AG04450 (cell line): Measurements from ENCODE around the gene PARD3. TPM values are rescaled to one million over a fixed set of nuclear protein-coding genes. Genes with fewer than 3 reads are reported as not detected.

Experiments used
- CTCF ChIA-PET: fragments of 300-600, 350-600 bp; formaldehyde crosslinking; extraction: SDS; loops from one replicate; lab custom pipeline; 2022; ENCODE audit warnings: antibody characterized with exemption, inconsistent platforms; lab: Charles Lee
- POLR2A ChIA-PET: fragments of 350-600 bp; formaldehyde crosslinking; extraction: SDS; loops from one replicate; lab custom pipeline; 2021; ENCODE audit warnings: antibody characterized with exemption, inconsistent platforms; lab: Yijun Ruan, JAX
- DNase-seq: peaks from one replicate; pipeline ENCODE4 v3.0.0-alpha.2; 2011; ENCODE audit warnings: low read depth, low spot score
- H3K27ac ChIP-seq: one replicate; pipeline ENCODE4 v1.5.1; 2012; ENCODE audit warnings: low read depth, low read length, control low read depth
- H3K27me3 ChIP-seq: one replicate; pipeline ENCODE4 v1.6.0; 2012; ENCODE audit warnings: low read length; ENCODE audit not compliant: control insufficient read depth, insufficient read depth
- H3K4me3 ChIP-seq: 2 replicates; pipeline ENCODE4 v1.5.1; 2011; ENCODE audit warnings: mild to moderate bottlenecking, low read depth, low read length, control low read depth
- H3K9me3 ChIP-seq: 2 replicates; pipeline ENCODE4 v1.5.1; 2012; ENCODE audit warnings: low read length; ENCODE audit not compliant: control insufficient read depth, insufficient read depth
- polyA plus RNA-seq: library from polyadenylated mRNA; depleted of rRNA; stranded (reverse); fragments of >200 nt; gene quantifications from 2 replicates; pipeline ENCODE4 v1.2.3, GENCODE V29; 2011
- TF ChIP-seq, protein P1 (sequence below): IDR thresholded peaks from 2 replicates; pipeline ENCODE4 v1.5.1; 2011; ENCODE audit warnings: low read depth, low read length, control low read depth, inconsistent platforms

PARD3 gene
- polyA plus RNA-seq, 1 experiment = 43.1 TPM

DNA sequence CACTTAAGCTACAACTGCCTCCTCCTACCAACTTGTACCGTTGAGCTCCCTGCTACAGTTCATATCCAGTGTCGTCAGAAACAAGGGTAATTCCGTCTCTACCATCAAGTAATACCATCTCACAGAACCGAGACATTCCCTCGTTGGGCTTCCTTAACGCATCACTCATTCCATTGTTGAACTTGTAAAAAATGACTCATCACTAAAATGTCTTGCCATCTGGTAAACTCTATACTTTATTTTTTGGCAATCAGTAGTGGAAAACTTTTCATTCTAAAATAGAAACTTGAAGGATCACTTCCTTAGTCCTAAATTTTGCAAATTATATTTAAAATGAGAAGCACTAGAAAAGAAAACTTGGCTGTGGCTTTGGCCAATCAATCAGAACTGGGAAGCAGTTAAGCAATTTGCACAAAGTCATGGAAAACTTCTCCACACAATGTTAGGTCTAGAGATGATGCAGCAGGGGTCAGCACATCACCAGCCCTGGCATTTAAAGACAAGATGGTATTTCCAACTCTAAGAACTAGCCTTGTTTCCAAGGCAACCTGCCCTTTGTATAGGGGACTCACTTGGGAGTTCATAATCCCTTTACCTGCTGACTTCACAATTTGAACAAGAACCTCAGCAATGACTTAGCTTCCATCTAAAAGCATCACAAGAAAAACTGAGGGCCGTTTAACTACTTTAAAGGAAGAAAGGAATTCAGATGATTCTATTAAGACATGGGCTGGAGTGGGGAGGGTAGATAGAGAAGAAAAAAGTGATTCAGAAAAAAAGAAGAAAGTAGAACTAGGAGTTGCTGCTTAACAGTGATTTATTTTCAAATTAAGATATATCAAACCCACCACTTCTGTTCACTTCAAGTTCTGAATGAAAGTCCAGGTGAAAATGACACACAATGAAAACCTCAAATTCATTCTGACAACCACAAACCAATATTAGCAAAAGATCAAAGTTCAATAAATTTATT is 288.1 kb downstream of the PARD3 start:
- TF ChIP-seq, protein P1, sequence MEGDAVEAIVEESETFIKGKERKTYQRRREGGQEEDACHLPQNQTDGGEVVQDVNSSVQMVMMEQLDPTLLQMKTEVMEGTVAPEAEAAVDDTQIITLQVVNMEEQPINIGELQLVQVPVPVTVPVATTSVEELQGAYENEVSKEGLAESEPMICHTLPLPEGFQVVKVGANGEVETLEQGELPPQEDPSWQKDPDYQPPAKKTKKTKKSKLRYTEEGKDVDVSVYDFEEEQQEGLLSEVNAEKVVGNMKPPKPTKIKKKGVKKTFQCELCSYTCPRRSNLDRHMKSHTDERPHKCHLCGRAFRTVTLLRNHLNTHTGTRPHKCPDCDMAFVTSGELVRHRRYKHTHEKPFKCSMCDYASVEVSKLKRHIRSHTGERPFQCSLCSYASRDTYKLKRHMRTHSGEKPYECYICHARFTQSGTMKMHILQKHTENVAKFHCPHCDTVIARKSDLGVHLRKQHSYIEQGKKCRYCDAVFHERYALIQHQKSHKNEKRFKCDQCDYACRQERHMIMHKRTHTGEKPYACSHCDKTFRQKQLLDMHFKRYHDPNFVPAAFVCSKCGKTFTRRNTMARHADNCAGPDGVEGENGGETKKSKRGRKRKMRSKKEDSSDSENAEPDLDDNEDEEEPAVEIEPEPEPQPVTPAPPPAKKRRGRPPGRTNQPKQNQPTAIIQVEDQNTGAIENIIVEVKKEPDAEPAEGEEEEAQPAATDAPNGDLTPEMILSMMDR = peak; percentile 43

DNA sequence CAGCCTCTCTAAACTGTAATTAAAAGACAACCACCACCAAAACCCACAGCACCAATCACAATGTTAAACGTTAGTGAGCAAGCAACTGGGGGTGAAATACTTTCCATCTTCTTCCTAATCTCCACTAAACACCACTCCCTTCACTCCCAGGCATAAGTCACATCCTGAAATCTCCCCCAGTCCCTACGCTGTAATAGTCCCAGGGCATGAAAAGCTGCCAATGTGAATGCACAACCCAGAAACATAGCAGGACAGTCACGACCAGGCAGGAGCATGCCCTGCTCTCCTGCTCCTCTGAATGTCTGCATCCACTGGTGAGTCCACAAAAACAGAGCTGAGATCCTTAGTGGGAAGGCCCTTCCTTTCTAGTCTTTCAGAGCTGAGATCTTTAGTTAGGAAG is 288.9 kb downstream of the PARD3 start:
- Histone ChIP-seq H3K27ac (peak overlapping the region; percentile 98), H3K9me3 (peaks cover 4% of the 10 kb centered on the region; the same call in 1 of the 2 replicates), H3K4me3 (peak overlapping the region; percentile 5; the same call in 1 of the 2 replicates), H3K27me3 (no peaks in the 10 kb centered on the region)
- TF ChIP-seq, protein P1 = no peak
- ChIA-PET CTCF (interaction anchor here (0.9 to 1.6 kb wide), 3 partner anchors 18 to 113 kb away, joined by 3 to 14 read pairs (median 5); no protein-coding TSS in a partner anchor), POLR2A (interaction anchor here (0.6 to 0.7 kb wide), 4 partner anchors 73 to 1480 kb away, joined by 3 to 13 read pairs (median 4); no protein-coding TSS in a partner anchor)
- no peak for DNase-seq

More for the DNA sequence above, 288.1 kb downstream of the PARD3 start:
- Histone ChIP-seq H3K27me3 (no peaks in the 10 kb centered on the region), H3K27ac (peak overlapping the region; percentile 98), H3K9me3 (peaks cover 4% of the 10 kb centered on the region; the same call in 1 of the 2 replicates), H3K4me3 (peak overlapping the region; percentile 5; the same call in 1 of the 2 replicates)
- DNase-seq = peak; percentile 89
- CTCF ChIA-PET = interaction anchor here (0.6 to 1.6 kb wide), 4 partner anchors 19 to 1108 kb away, joined by 3 to 14 read pairs (median 4); no protein-coding TSS in a partner anchor
- POLR2A ChIA-PET = interaction anchor here (0.6 to 0.7 kb wide), 4 partner anchors 72 to 1481 kb away, joined by 3 to 13 read pairs (median 4); no protein-coding TSS in a partner anchor

DNA sequence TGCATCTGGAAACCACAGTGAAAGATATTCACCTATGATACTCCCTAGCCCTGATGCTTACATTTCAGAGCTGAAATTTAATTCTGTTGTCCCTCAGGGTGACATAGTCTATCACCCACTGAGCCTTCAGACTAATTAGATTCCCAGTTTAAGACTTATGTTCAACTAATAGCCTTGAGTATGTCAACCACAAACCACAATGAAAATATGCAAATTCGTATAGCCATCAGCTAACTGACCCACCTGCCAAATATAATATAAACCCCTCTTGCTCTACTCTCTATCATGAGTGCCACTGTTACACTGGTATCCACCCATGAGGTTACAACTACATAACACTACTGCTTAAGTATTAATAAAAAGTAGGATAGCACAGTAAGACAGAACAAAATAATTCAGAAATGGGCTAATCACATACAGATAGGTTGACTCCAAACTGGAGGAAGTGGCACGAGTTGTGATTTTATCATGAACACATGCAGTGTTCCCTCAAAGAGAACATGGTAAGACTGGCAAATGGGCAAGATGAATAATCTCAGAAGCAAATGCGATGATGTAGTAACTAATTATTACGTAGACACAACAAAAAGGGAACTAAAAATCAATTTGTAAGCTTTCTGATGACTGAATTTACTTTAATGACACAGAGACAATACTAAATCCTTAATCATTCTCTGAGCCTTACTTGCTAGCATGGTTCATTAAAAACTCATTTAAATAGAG is 290.6 kb downstream of the PARD3 start:
- Histone ChIP-seq H3K27ac (no peak overlapping the region), H3K9me3 (no peaks in the 10 kb centered on the region), H3K27me3 (no peaks in the 10 kb centered on the region), H3K4me3 (no peak overlapping the region)
- ChIA-PET POLR2A (no interaction called here), CTCF (interaction anchor here (0.7 to 0.8 kb wide), 2 partner anchors 112 to 114 kb away, joined by 3 read pairs; no protein-coding TSS in a partner anchor)
- DNase-seq = no peak
- TF ChIP-seq, protein P1 = no peak

GRCh38 chr10:34523017-34523767 is 291.9 kb downstream of the PARD3 start:
- no peak overlapping the region for H3K27ac ChIP-seq
- no peaks in the 10 kb centered on the region for H3K27me3 ChIP-seq
- ChIA-PET POLR2A (no interaction called here), CTCF (interaction anchor here (0.5 to 1.8 kb wide), 5 partner anchors 18 to 364 kb away, joined by 3 to 5 read pairs (median 4); no protein-coding TSS in a partner anchor)
- TF ChIP-seq, protein P1 = no peak
- no peak for DNase-seq
- H3K4me3 ChIP-seq = no peak overlapping the region
- H3K9me3 ChIP-seq = no peaks in the 10 kb centered on the region
